ENCODE measurements around the gene SPINK1.

DNA sequence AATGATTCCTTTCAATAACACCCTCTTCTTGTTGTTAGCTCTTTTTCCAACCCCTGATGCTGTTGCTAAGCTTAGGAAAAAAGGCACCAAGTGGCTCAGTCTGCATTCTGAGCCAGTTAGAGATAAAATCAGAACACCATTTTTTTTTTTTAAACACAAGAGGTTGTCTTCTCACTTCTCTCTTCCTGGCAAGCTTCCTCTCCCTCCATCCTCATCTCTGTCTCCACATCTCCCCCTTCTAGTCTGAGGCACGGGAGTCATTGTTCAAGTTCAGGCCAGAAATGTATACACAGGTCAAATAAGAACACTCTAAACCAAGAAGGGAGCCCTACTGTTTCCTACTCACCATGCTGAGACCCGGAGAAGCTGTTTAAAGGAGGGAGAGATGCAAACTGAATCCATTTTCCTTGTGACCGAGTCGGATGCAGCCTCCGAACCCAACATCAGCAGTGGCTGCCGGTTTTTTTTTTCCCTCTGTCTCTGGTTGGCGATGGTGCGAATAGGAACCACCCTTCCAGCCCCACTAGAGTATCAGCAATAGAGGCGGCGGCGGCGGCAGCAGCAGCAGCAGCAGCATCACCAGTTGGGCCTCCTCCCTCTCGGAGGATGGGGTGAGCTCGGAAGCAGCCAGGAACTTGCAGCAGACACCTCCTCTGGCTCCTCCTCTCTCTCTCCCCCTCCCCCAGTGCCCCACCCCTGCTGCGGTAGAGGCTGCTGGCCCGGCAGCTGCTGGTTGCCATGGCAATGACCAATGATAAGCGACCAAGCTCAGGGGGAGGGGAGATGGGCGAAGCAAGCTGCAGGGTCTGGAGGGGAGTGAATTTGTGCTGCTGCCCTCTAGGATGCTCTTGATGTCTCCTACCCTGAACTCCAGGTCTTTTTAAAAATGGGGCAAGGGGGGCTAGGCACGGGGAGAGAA, 49.1 kb downstream of the SPINK1 start, which contains the start of gene JAKMIP2:
- TF ChIP-seq, protein P1, sequence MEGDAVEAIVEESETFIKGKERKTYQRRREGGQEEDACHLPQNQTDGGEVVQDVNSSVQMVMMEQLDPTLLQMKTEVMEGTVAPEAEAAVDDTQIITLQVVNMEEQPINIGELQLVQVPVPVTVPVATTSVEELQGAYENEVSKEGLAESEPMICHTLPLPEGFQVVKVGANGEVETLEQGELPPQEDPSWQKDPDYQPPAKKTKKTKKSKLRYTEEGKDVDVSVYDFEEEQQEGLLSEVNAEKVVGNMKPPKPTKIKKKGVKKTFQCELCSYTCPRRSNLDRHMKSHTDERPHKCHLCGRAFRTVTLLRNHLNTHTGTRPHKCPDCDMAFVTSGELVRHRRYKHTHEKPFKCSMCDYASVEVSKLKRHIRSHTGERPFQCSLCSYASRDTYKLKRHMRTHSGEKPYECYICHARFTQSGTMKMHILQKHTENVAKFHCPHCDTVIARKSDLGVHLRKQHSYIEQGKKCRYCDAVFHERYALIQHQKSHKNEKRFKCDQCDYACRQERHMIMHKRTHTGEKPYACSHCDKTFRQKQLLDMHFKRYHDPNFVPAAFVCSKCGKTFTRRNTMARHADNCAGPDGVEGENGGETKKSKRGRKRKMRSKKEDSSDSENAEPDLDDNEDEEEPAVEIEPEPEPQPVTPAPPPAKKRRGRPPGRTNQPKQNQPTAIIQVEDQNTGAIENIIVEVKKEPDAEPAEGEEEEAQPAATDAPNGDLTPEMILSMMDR (IDR thresholded peaks at IDR 0.05; ENCODE audit: insufficient read depth, low read depth, low read length), result no peak
- TF ChIP-seq EZH2 (IDR thresholded peaks at IDR 0.05; ENCODE audit: insufficient read depth, low read length), result no peak

Data from astrocyte (in vitro differentiated cells and primary cell).